ENCODE results near the gene ST6GALNAC2.

The ST6GALNAC2 gene

GRCh38 chr17:76538941-76539570, 46.6 kb downstream of the ST6GALNAC2 start:
- no peak for TF ChIP-seq CTCF (IDR thresholded peaks at IDR 0.05)

- no peak for TF ChIP-seq CTCF (IDR thresholded peaks at IDR 0.05)
These were observed 47.3 kb downstream of the ST6GALNAC2 start for GRCh38 chr17:76538281-76538931.

- TF ChIP-seq CTCF (IDR thresholded peaks at IDR 0.05): no peak
These were observed 47.9 kb downstream of the ST6GALNAC2 start, which contains the start of gene CYGB for GRCh38 chr17:76537578-76538280. TSS of gene CYGB (minus strand) at chr17:76537709. CDS start at chr17:76537542, 167 bp downstream.

- TF ChIP-seq CTCF (IDR thresholded peaks at IDR 0.05): no peak
These were observed 48.4 kb downstream of the ST6GALNAC2 start for GRCh38 chr17:76537288-76537577.

- no peak for TF ChIP-seq CTCF (IDR thresholded peaks at IDR 0.05)
These were observed 49.0 kb downstream of the ST6GALNAC2 start for GRCh38 chr17:76536511-76537287.

GRCh38 chr17:76535788-76536510, 49.7 kb downstream of the ST6GALNAC2 start:
- no peak for TF ChIP-seq CTCF (IDR thresholded peaks at IDR 0.05)

Data from LNCAP (cell line).